HG03045 (cell line): Measurements from ENCODE around the gene ZNF654.
"Not testable (repeated sequence)": the region's sequence is repeated elsewhere in the genome, so short reads cannot be mapped to it uniquely, and the experiment has no call there.

Experiments
- ATAC-seq: cut with Tn5 transposase; IDR thresholded peaks from one replicate; pipeline ENCODE4 v1.9.1; 2021; ENCODE audit warnings: mild to moderate bottlenecking, moderate library complexity; ENCODE audit not compliant: unreplicated experiment

ZNF654 gene

GRCh38 chr3:88059380-88060170 lies 520 bp downstream of the ZNF654 start:
- peak; percentile 10 for ATAC-seq

- ATAC-seq, result no peak
Measured at GRCh38 chr3:88061746-88062145, 2.7 kb downstream of the ZNF654 start.

- no peak for ATAC-seq
Measured at GRCh38 chr3:88075072-88075471, 16.0 kb downstream of the ZNF654 start.

- ATAC-seq, result no peak
Measured at GRCh38 chr3:88075497-88075896, 16.4 kb downstream of the ZNF654 start.

GRCh38 chr3:88076712-88077111 lies 17.7 kb downstream of the ZNF654 start:
- no peak for ATAC-seq

GRCh38 chr3:88078932-88079331 lies 19.9 kb downstream of the ZNF654 start:
- no peak for ATAC-seq

GRCh38 chr3:88082854-88083253 lies 23.8 kb downstream of the ZNF654 start:
- no peak for ATAC-seq

GRCh38 chr3:88084097-88084501 lies 25.0 kb downstream of the ZNF654 start:
- no peak for ATAC-seq

GRCh38 chr3:88090681-88091080 lies 31.6 kb downstream of the ZNF654 start:
- ATAC-seq, result no peak

- no peak for ATAC-seq
Measured at GRCh38 chr3:88092270-88092669, 33.2 kb downstream of the ZNF654 start.

GRCh38 chr3:88093266-88093665 lies 34.2 kb downstream of the ZNF654 start:
- ATAC-seq, result no peak

- peak; percentile 77 for ATAC-seq
Measured at GRCh38 chr3:88101142-88101541, 42.1 kb downstream of the ZNF654 start.

GRCh38 chr3:88105325-88105724 lies 46.3 kb downstream of the ZNF654 start:
- ATAC-seq, result no peak

- no peak for ATAC-seq
Measured at GRCh38 chr3:88112289-88112688, 53.2 kb downstream of the ZNF654 start.

- peak; percentile 91 for ATAC-seq
Measured at GRCh38 chr3:88113311-88114162, 54.5 kb downstream of the ZNF654 start.

GRCh38 chr3:88114878-88115549 lies 56.0 kb downstream of the ZNF654 start:
- no peak for ATAC-seq

GRCh38 chr3:88117683-88118082 lies 58.6 kb downstream of the ZNF654 start:
- no peak for ATAC-seq

- not testable (repeated sequence) for ATAC-seq
Measured at GRCh38 chr3:88118603-88119002, 59.5 kb downstream of the ZNF654 start.

GRCh38 chr3:88123526-88123925 lies 64.5 kb downstream of the ZNF654 start:
- ATAC-seq, result no peak

- ATAC-seq, result no peak
Measured at GRCh38 chr3:88131695-88132094, 72.6 kb downstream of the ZNF654 start.

- ATAC-seq, result no peak
Measured at GRCh38 chr3:88132894-88133293, 73.8 kb downstream of the ZNF654 start.
